HCT116 (cell line): ENCODE results near the gene RASL11A. TPM values are rescaled to one million over a fixed set of nuclear protein-coding genes. Genes with fewer than 3 reads are reported as not detected.

Experiments
- ATAC-seq: fragments of 200-7000 bp; cut with Tn5 transposase; 2 replicates; pipeline ENCODE4 v1.9.1; 2020; ENCODE audit warnings: mild to moderate bottlenecking, moderate library complexity
- BruUV-seq: library from RNA; stranded (reverse); fragments of 400-500 nt; replicated peaks from 2 replicates; lab custom pipeline; 2021; lab: Mats Ljungman, UMichigan
- CTCF ChIA-PET: fragments of 300-600 bp; sonication (Branson Sonifier 250); formaldehyde crosslinking; loops from one replicate; lab custom pipeline; 2021; ENCODE audit warnings: antibody characterized with exemption; lab: Charles Lee
- POLR2A ChIA-PET: fragments of 300-600, 350-600 bp; sonication (Branson Sonifier 250); formaldehyde crosslinking; loops from one replicate; lab custom pipeline; 2021; ENCODE audit warnings: antibody characterized with exemption; lab: Charles Lee
- RAD21 ChIA-PET, 2 experiments: fragments of 300-600 bp; sonication (Branson Sonifier 250); formaldehyde crosslinking; loops; one replicate each; lab custom pipeline; 2023; ENCODE audit warnings: low total read pairs in 2 of 2; ENCODE audit not compliant: uncharacterized antibody in 2 of 2, unreplicated experiment in 2 of 2, low non-redundant PET in 1 of 2; lab: Charles Lee
- DNase-seq: peaks from one replicate; pipeline ENCODE4 v3.0.0-alpha.2; 2010; ENCODE audit warnings: low read depth, low spot score
- H2AFZ ChIP-seq: fragments of 200-600 bp; shearing (Covaris generic), sonication (generic); 2 replicates; pipeline ENCODE4 v1.6.1; 2017; ENCODE audit warnings: low read depth, mixed run types, mixed read lengths, antibody characterized with exemption, low read length; ENCODE audit not compliant: poor library complexity, severe bottlenecking
- H3K27ac ChIP-seq: 2 replicates; pipeline ENCODE4 v1.5.1; 2012; ENCODE audit warnings: low read depth, low read length
- H3K27me3 ChIP-seq: fragments of 200-600 bp; sonication (generic); 2 replicates; pipeline ENCODE4 v1.6.1; 2016; ENCODE audit warnings: mixed run types, low read length, mixed read lengths; ENCODE audit not compliant: insufficient read depth
- H3K36me3 ChIP-seq, 2 experiments: fragments of 200-500 bp in 1 of 2; fragments of 200-600 bp in 1 of 2; sonication (Bioruptor generic) in 1 of 2; sonication (generic) in 1 of 2; 2 replicates each; pipeline versions ENCODE4 v1.5.1 to v1.6.1; 2014 to 2016; ENCODE audit warnings: low read length in 2 of 2, inconsistent platforms in 1 of 2, mixed read lengths in 1 of 2, mixed run types in 1 of 2; ENCODE audit not compliant: insufficient read depth in 2 of 2, control insufficient read depth in 1 of 2
- H3K4me1 ChIP-seq, 2 experiments: fragments of 200-600 bp in 1 of 2; sonication (generic) in 1 of 2; 2 replicates each; pipeline versions ENCODE4 v1.5.1 to v1.6.1; 2012 to 2017; ENCODE audit warnings: low read length in 2 of 2, inconsistent platforms in 1 of 2, mild to moderate bottlenecking in 1 of 2, mixed read lengths in 1 of 2, mixed run types in 1 of 2, moderate library complexity in 1 of 2; ENCODE audit not compliant: insufficient read depth in 2 of 2, control insufficient read depth in 1 of 2
- H3K4me2 ChIP-seq: fragments of 200-600 bp; sonication (generic); 2 replicates; pipeline ENCODE4 v1.6.1; 2017; ENCODE audit warnings: mixed run types, low read length, mixed read lengths
- H3K4me3 ChIP-seq, 2 experiments: fragments of 200-600 bp in 1 of 2; sonication (generic) in 1 of 2; replicated peaks in 1 of 2; 2 replicates each; pipeline ENCODE4 v1.5.1; 2011 to 2016; ENCODE audit warnings: low read length in 2 of 2, control low read depth in 1 of 2, low read depth in 1 of 2, mild to moderate bottlenecking in 1 of 2, mixed read lengths in 1 of 2, mixed run types in 1 of 2
- H3K79me2 ChIP-seq: fragments of 200-600 bp; sonication (generic); 2 replicates; pipeline ENCODE4 v1.6.1; 2017; ENCODE audit warnings: mild to moderate bottlenecking, mixed run types, low read length, moderate library complexity, mixed read lengths; ENCODE audit not compliant: insufficient read depth
- H3K9ac ChIP-seq: fragments of 200-600 bp; sonication (generic); 2 replicates; pipeline ENCODE4 v1.6.1; 2016; ENCODE audit warnings: low read length, mixed read lengths
- H3K9me2 ChIP-seq: fragments of 200-600 bp; sonication (generic), shearing (Covaris generic); 2 replicates; pipeline ENCODE4 v1.6.1; 2017; ENCODE audit warnings: mixed run types, mild to moderate bottlenecking, moderate library complexity; ENCODE audit not compliant: insufficient read depth
- H3K9me3 ChIP-seq, 2 experiments: fragments of 200-500 bp in 1 of 2; fragments of 200-600 bp in 1 of 2; sonication (Bioruptor generic) in 1 of 2; sonication (generic) in 1 of 2; 2 replicates each; pipeline ENCODE4 v1.6.1; 2014 to 2017; ENCODE audit warnings: low read length in 2 of 2, mixed read lengths in 2 of 2, inconsistent platforms in 1 of 2, low read depth in 1 of 2, mild to moderate bottlenecking in 1 of 2, mixed run types in 1 of 2, moderate library complexity in 1 of 2; ENCODE audit not compliant: control insufficient read depth in 1 of 2, insufficient read depth in 1 of 2
- H4K20me1 ChIP-seq: fragments of 200-600 bp; sonication (generic), shearing (Covaris generic); 2 replicates; pipeline ENCODE4 v1.6.1; 2017; ENCODE audit warnings: mixed run types, mild to moderate bottlenecking, moderate library complexity; ENCODE audit not compliant: insufficient read depth
- EZH2 ChIP-seq: fragments of 200-600 bp; sonication (generic); IDR thresholded peaks from 2 replicates; pipeline ENCODE4 v1.6.1; 2017; ENCODE audit warnings: antibody characterized with exemption, mixed run types
- EZH2phosphoT487 ChIP-seq: fragments of 200-600 bp; IDR thresholded peaks from 2 replicates; pipeline ENCODE4 v1.6.1; 2018; ENCODE audit warnings: antibody characterized with exemption, borderline replicate concordance
- POLR2AphosphoS5 ChIP-seq: IDR thresholded peaks from 2 replicates; pipeline ENCODE4 v1.6.1; 2011; ENCODE audit warnings: mild to moderate bottlenecking, low read depth, low read length, moderate library complexity
- RAD21 ChIP-seq: IDR thresholded peaks from 2 replicates; pipeline ENCODE4 v1.6.1; 2012; ENCODE audit warnings: low read depth, mild to moderate bottlenecking
- SP1 ChIP-seq: IDR thresholded peaks from 2 replicates; pipeline ENCODE4 v1.6.1; 2012; ENCODE audit warnings: low read depth
- SRF ChIP-seq: IDR thresholded peaks from 2 replicates; pipeline ENCODE4 v1.6.1; 2012; ENCODE audit warnings: low read depth
- TCF7L2 ChIP-seq: IDR thresholded peaks from 2 replicates; pipeline ENCODE4 v1.7.0; 2011; ENCODE audit warnings: borderline replicate concordance, inconsistent platforms; ENCODE audit not compliant: insufficient read depth, insufficient read length; ENCODE audit errors: extremely low read depth
- YY1 ChIP-seq: IDR thresholded peaks from 2 replicates; pipeline ENCODE4 v1.6.1; 2011; ENCODE audit warnings: low read length, low read depth, moderate library complexity, mild to moderate bottlenecking; ENCODE audit not compliant: insufficient replicate concordance; ENCODE audit errors: extremely low read depth
- ZBTB33 ChIP-seq: IDR thresholded peaks from 2 replicates; pipeline ENCODE4 v1.6.1; 2011; ENCODE audit warnings: mild to moderate bottlenecking, low read length, moderate library complexity; ENCODE audit not compliant: insufficient replicate concordance; ENCODE audit errors: extremely low read depth
- ZFX ChIP-seq: fragments of 450-650 bp; IDR thresholded peaks from 2 replicates; pipeline ENCODE4 v1.6.1; 2017
- ZNF274 ChIP-seq: fragments of 200-500 bp; sonication (Bioruptor generic); IDR thresholded peaks from 2 replicates; pipeline ENCODE4 v1.6.1; 2014; ENCODE audit warnings: mild to moderate bottlenecking, low read depth, low read length, inconsistent platforms
- intact Hi-C: fragments of 100-400 bp; cut with micrococcal nuclease; formaldehyde crosslinking; loops from 2 replicates; pipeline ENCODE4 v1.10.0; 2022
- total RNA-seq: library from RNA; stranded (reverse); gene quantifications from one replicate; pipeline ENCODE4 v1.2.1, GENCODE V29; 2021; ENCODE audit not compliant: unreplicated experiment
- TF ChIP-seq, protein P1 (sequence below): IDR thresholded peaks from 2 replicates; pipeline ENCODE4 v1.6.1; 2012
- TF ChIP-seq, protein P2 (sequence below): IDR thresholded peaks from 2 replicates; pipeline ENCODE4 v1.6.1; 2012
- TF ChIP-seq, protein P3 (sequence below): IDR thresholded peaks from 2 replicates; pipeline ENCODE4 v1.6.1; 2012; ENCODE audit warnings: low read depth

RASL11A gene
- total RNA-seq, 1 experiment from 2014 or later, result 5.0 TPM

DNA sequence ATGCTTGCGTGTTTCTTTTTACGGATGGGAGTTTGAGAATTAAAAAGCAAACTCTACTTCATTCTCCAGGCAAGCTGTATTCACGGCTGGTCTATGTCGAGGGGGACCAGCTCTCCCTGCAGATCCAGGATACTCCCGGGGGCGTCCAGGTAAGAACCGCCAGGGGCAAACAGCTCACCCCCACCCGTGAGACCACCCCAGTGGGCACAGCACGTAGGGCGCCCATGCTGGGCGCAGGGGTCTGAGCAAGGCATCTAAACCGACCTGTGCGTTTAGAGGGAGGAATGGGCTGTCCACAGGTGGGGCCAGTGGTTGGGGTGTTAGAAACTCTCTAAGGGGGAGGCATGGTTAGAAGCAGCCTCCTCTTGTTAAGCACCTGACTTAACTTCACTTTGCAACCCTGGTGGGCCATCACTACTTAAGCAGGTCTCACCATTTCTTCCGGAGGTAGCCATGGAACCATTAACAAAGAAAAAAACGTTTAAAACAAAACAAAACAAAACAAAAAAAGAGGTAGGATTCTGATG, 1.0 kb downstream of the RASL11A start:
- no peak overlapping the region for H2AFZ ChIP-seq
- POLR2A ChIA-PET, result no interaction called here
- CTCF ChIA-PET, result interaction anchor here (1.0 to 1.9 kb wide), 2 partner anchors 8 to 9 kb away, joined by 3 to 7 read pairs; no protein-coding TSS in a partner anchor
- BruUV-seq, result TSS peak; percentile 41
- no peak overlapping the region for H3K27ac ChIP-seq
- H4K20me1 ChIP-seq, result no peaks in the 10 kb centered on the region
- DNase-seq, result no peak
- no peaks in the 10 kb centered on the region for H3K9me3 ChIP-seq
- peak overlapping the region; percentile 91 for H3K4me2 ChIP-seq
- no peaks in the 10 kb centered on the region for H3K9me2 ChIP-seq
- no peaks in the 10 kb centered on the region for H3K36me3 ChIP-seq
- no peaks in the 10 kb centered on the region for H3K79me2 ChIP-seq
- TF ChIP-seq EZH2phosphoT487, result no peak
- TF ChIP-seq, protein P1, sequence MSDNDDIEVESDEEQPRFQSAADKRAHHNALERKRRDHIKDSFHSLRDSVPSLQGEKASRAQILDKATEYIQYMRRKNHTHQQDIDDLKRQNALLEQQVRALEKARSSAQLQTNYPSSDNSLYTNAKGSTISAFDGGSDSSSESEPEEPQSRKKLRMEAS, result no peak
- TF ChIP-seq, protein P2, sequence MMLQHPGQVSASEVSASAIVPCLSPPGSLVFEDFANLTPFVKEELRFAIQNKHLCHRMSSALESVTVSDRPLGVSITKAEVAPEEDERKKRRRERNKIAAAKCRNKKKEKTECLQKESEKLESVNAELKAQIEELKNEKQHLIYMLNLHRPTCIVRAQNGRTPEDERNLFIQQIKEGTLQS, result no peak
- TF ChIP-seq SRF, result no peak
- TF ChIP-seq YY1, result no peak
- TF ChIP-seq, protein P3, sequence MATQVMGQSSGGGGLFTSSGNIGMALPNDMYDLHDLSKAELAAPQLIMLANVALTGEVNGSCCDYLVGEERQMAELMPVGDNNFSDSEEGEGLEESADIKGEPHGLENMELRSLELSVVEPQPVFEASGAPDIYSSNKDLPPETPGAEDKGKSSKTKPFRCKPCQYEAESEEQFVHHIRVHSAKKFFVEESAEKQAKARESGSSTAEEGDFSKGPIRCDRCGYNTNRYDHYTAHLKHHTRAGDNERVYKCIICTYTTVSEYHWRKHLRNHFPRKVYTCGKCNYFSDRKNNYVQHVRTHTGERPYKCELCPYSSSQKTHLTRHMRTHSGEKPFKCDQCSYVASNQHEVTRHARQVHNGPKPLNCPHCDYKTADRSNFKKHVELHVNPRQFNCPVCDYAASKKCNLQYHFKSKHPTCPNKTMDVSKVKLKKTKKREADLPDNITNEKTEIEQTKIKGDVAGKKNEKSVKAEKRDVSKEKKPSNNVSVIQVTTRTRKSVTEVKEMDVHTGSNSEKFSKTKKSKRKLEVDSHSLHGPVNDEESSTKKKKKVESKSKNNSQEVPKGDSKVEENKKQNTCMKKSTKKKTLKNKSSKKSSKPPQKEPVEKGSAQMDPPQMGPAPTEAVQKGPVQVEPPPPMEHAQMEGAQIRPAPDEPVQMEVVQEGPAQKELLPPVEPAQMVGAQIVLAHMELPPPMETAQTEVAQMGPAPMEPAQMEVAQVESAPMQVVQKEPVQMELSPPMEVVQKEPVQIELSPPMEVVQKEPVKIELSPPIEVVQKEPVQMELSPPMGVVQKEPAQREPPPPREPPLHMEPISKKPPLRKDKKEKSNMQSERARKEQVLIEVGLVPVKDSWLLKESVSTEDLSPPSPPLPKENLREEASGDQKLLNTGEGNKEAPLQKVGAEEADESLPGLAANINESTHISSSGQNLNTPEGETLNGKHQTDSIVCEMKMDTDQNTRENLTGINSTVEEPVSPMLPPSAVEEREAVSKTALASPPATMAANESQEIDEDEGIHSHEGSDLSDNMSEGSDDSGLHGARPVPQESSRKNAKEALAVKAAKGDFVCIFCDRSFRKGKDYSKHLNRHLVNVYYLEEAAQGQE, result no peak
- no peak for TF ChIP-seq SP1
- TF ChIP-seq POLR2AphosphoS5, result no peak
- no peak for TF ChIP-seq TCF7L2
- TF ChIP-seq ZNF274, result no peak
- no peak for TF ChIP-seq RAD21
- no peak for TF ChIP-seq ZBTB33
- TF ChIP-seq ZFX, result no peak
- no peak for TF ChIP-seq EZH2
- peak overlapping the region; percentile 57 to 74 for H3K4me3 ChIP-seq
- ATAC-seq, result no peak
- H3K9ac ChIP-seq, result peak overlapping the region; percentile 69
- intact Hi-C loops, result no loop called here
- peaks cover 4 to 14% of the 10 kb centered on the region in 2 experiments; a peak in 3 of 4 replicates for H3K4me1 ChIP-seq
- no peaks in the 10 kb centered on the region for H3K27me3 ChIP-seq
- RAD21 ChIA-PET, result no interaction called here
